Thyroid gland (tissue), 4 donors: ENCODE measurements around the gene ARHGAP24. TPM values are rescaled to one million over a fixed set of nuclear protein-coding genes. Genes with fewer than 3 reads are reported as not detected.

Source experiments
- DNase-seq, 2 donors: peaks; one replicate each; pipeline ENCODE4 v3.0.0-alpha.2; 2019
- H3K27ac ChIP-seq, 3 donors: fragments of 200-600 bp; sonication (generic); 1 replicate in 2 of 3; 2 replicates in 1 of 3; pipeline ENCODE4 v1.5.1; 2016 to 2019; ENCODE audit warnings: mild to moderate bottlenecking in 1 of 3, moderate library complexity in 1 of 3
- H3K27me3 ChIP-seq: fragments of 200-600 bp; sonication (generic); one replicate; pipeline ENCODE4 v1.5.1; 2019
- H3K36me3 ChIP-seq, 2 donors: fragments of 200-600 bp; sonication (generic); one replicate each; pipeline ENCODE4 v1.5.1; 2016 to 2019
- H3K4me1 ChIP-seq, 2 donors: fragments of 200-600 bp; sonication (generic); one replicate each; pipeline ENCODE4 v1.5.1; 2017 to 2019
- H3K4me3 ChIP-seq, 3 donors: fragments of 200-600 bp; sonication (generic); replicated peaks in 1 of 3; 1 replicate in 2 of 3; 2 replicates in 1 of 3; pipeline ENCODE4 v1.5.1; 2016; ENCODE audit warnings: mild to moderate bottlenecking in 1 of 3
- H3K9me3 ChIP-seq: fragments of 200-600 bp; sonication (generic); one replicate; pipeline ENCODE4 v1.5.1; 2017
- POLR2A ChIP-seq, 2 donors: fragments of 450-650 bp; IDR thresholded peaks; one replicate each; pipeline ENCODE4 v1.6.1; 2017; ENCODE audit warnings: antibody characterized with exemption in 2 of 2, mild to moderate bottlenecking in 2 of 2, moderate library complexity in 1 of 2
- WGBS, 2 donors: methylation state at CpG; one replicate each; pipeline ENCODE4 v1.1.5; 2017; 5-methylcytosine and 5-hydroxymethylcytosine counted together
- intact Hi-C: fragments of 100-400 bp; cut with DNase I; formaldehyde crosslinking; loops from one replicate; pipeline ENCODE4 v1.15.1; 2023
- total RNA-seq, 4 donors: library from RNA; depleted of rRNA; stranded (reverse); fragments of >200 nt; gene quantifications; one replicate each; pipeline ENCODE4 v1.2.3, GENCODE V29; 2016
- TF ChIP-seq, protein P1 (sequence below), 6 experiments: fragments of 200-600 bp in 3 of 6; fragments of 450-650 bp in 3 of 6; sonication (generic) in 3 of 6; IDR thresholded peaks; one replicate each; pipeline ENCODE4 v1.5.1; 2016 to 2019; ENCODE audit warnings: antibody characterized with exemption in 6 of 6, mild to moderate bottlenecking in 2 of 6, inconsistent platforms in 1 of 6, moderate library complexity in 1 of 6

The ARHGAP24 gene
- total RNA-seq, 4 donors from 2014 or later = 20.8 to 70.3 (median 52.4) TPM

DNA sequence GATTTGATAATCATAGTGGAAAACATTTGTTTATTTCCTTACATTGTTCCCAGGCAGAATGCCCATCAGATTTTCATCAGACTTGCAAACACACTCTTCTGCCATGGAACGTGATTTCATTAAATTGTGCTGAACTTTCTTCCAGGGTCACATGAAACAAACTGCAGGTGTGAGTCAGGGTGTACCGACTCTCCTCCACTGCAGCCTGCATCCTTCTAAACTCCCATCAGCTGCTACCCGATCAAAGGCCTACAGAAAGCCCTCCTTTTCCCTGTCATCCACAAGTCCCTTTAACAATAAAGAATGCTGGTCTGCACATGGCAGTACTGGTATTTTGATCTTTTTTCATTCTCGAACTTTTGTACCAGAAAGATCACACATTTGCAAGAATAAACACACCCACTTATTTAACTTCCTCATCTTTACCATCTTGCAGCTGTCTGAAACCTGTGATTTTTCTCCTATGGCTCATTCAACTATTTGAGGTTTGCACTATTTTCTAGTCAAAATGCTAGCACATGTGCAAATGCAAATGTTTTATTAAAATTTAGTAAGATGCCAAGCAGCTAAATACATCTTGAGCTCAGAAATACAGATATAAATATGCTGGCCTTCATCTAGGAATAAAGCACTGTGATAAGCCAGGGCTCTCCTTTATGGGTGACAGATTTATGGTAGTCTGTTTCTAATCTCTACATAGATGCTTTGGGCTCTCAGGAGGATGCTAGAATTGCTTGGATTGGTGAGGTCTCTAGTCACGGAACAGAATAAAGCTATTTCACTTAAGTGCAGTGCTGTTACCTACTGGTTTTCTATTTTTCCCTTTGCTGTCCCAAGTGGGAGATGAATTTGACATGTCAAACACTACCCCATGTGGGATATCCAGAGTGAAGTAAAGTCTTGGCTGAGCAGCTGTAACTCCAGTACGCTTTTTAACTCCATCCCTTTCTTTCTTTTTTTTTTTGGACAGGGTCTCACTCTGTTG lies 25.8 kb upstream of the ARHGAP24 start:
- no peak for DNase-seq
- Histone ChIP-seq H3K4me3 (no peak overlapping the region), H3K4me1 (peaks cover 19 to 23% of the 10 kb centered on the region in 2 donors), H3K9me3 (no peaks in the 10 kb centered on the region), H3K27ac (no peak overlapping the region), H3K36me3 (no peaks in the 10 kb centered on the region), H3K27me3 (no peaks in the 10 kb centered on the region)
- 90 to 92% methylated on average over 6 of the region's 6 CpGs for WGBS, 2 donors
- intact Hi-C loops = no loop called here
- no peak for TF ChIP-seq POLR2A (IDR thresholded peaks at IDR 0.05)
- TF ChIP-seq, protein P1, sequence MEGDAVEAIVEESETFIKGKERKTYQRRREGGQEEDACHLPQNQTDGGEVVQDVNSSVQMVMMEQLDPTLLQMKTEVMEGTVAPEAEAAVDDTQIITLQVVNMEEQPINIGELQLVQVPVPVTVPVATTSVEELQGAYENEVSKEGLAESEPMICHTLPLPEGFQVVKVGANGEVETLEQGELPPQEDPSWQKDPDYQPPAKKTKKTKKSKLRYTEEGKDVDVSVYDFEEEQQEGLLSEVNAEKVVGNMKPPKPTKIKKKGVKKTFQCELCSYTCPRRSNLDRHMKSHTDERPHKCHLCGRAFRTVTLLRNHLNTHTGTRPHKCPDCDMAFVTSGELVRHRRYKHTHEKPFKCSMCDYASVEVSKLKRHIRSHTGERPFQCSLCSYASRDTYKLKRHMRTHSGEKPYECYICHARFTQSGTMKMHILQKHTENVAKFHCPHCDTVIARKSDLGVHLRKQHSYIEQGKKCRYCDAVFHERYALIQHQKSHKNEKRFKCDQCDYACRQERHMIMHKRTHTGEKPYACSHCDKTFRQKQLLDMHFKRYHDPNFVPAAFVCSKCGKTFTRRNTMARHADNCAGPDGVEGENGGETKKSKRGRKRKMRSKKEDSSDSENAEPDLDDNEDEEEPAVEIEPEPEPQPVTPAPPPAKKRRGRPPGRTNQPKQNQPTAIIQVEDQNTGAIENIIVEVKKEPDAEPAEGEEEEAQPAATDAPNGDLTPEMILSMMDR (IDR thresholded peaks at IDR 0.05) = no peak

DNA sequence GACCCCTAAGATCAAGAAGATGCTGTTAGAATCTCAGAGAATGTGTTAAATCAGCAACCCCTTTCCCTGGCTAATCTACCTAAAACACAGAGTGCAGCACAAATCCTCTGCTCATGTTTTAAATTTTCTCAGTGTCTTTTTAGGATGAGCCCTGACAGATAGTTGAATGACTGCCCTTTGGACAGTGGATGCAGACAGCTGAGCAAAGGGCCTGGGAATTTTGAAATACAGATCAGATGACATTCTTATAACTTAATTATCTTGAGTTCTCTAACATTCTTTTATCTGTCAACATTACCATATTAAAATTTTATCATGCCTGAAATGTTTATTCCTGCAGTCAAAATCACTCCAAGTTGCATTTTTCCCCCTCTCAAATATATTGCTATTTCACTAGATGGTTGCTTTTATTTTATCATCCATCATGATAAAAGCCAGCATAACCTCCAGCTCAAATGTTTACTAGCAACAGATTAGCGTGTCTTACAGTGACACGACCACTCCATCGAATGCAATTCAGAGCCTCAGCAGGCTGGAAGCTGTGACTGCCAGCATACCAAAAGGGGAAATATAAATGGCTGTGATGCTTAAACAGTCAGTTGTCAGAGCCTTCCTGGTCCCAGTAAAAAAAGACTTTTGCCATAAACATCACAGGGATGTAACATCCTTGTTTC lies 22.8 kb upstream of the ARHGAP24 start:
- H3K36me3 ChIP-seq = no peaks in the 10 kb centered on the region
- no peak for TF ChIP-seq POLR2A (IDR thresholded peaks at IDR 0.05)
- TF ChIP-seq, protein P1 (IDR thresholded peaks at IDR 0.05) = no peak
- intact Hi-C loops = no loop called here
- H3K4me3 ChIP-seq = no peak overlapping the region
- WGBS, 2 donors = 60 to 69% methylated on average over 3 of the region's 3 CpGs
- H3K27ac ChIP-seq = no peak overlapping the region
- no peaks in the 10 kb centered on the region for H3K27me3 ChIP-seq
- no peak for DNase-seq
- peaks cover 6 to 8% of the 10 kb centered on the region in 2 donors for H3K4me1 ChIP-seq
- no peaks in the 10 kb centered on the region for H3K9me3 ChIP-seq

DNA sequence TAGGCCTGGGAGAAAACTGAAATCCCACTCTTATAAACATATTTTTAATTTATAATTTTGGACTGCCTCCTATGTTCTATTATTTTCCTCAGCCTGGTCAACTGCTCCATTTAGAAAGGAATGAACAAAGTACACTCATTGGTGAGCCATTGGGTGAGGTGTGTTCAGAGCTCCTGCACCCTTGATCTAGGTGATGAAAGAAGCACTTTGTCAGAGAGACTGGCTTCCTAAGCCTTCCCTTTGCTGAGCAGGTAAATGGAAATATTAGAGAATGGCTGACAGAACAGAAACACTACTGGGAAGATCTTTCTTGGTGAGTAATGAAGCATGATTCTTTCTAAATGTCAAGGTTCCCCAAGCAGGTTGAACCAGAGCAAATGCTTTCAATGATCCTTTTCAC lies 19.0 kb upstream of the ARHGAP24 start:
- TF ChIP-seq, protein P1 (IDR thresholded peaks at IDR 0.05) = no peak
- TF ChIP-seq POLR2A (IDR thresholded peaks at IDR 0.05) = no peak
- DNase-seq = no peak
- H3K4me3 ChIP-seq = no peak overlapping the region
- H3K27me3 ChIP-seq = no peaks in the 10 kb centered on the region
- no peak overlapping the region for H3K27ac ChIP-seq
- H3K9me3 ChIP-seq = no peaks in the 10 kb centered on the region
- no peaks in the 10 kb centered on the region for H3K36me3 ChIP-seq
- peaks cover 6 to 8% of the 10 kb centered on the region in 2 donors for H3K4me1 ChIP-seq
- intact Hi-C loops = no loop called here

DNA sequence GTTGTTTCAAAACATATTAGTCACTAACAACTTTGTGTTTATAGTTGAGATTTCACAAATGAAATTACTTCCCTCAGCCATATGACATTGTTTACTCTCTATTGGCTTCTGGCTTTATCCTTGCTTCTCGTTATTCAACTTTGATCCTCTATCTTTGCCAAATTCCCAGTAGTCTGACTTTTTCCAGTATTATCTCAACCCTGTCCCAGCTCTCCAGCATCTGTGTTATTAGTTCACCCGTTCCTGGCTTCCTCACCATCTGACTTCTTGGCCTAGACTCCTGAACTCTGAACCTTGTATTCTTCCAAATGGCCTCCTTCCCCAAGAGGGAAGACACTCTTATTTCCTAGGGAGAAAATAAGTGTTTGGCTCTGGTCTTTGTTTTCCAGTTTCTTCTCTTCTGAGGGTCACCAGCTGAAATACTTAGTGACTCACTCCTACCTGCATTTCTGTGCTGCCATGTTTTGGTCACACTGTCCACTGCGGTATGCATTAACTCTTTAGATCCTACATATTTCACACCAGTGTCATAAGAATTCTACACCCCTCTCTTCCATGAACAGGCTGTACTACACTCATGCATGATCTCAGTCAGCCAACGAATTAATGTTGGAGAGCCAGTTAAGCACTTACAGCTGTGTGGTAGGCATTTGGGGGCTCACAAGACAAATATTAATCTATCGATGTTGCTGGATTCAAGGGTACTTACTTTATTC lies 17.0 kb upstream of the ARHGAP24 start:
- H3K4me1 ChIP-seq = no peaks in the 10 kb centered on the region
- DNase-seq = no peak
- no peaks in the 10 kb centered on the region for H3K36me3 ChIP-seq
- H3K4me3 ChIP-seq = no peak overlapping the region
- H3K9me3 ChIP-seq = no peaks in the 10 kb centered on the region
- H3K27ac ChIP-seq = no peak overlapping the region
- 76 to 79% methylated on average over 5 of the region's 5 CpGs for WGBS, 2 donors
- intact Hi-C loops = no loop called here
- no peaks in the 10 kb centered on the region for H3K27me3 ChIP-seq
- TF ChIP-seq, protein P1 (IDR thresholded peaks at IDR 0.05) = no peak
- no peak for TF ChIP-seq POLR2A (IDR thresholded peaks at IDR 0.05)
